ENCODE data around the gene THRB.

Gene THRB

DNA sequence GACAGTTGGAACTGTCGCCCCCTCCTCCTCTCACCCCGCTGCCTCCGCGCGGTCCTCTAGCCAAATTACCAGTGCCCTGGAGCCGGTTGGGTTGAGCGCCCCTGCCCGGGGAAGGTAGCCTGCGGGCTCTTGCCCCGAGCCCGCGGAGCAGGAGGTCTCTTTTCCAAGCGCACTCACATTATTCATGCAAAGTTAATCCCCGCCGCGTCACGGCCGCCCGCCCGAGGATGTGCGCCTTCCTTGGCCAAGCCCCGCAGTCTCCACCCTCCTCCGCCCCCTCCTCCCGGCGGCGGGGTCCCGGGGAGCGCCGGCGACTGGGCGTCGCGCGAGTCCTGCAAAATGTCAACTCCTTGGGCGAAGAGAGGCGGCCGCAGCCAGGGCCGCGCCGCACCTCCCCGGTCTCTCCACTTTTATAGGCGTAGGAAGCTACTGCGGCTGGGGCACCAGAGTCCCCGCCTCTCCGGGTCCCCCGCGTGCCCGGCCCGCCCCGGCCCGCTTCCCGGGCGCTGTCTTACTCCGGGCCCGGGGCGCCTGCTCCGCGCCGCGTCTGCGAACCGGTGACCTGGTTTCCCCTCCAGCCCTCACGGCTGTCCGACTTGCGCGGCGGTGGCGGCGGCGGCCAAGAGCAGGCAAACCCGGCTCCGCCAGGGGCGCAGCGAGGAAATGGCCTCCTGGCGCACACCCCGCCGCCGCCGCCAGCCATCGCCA is at the start of gene THRB:
Gene THRB (minus strand): TSS at position 233 of the 708 bp plus-strand sequence.
- peak; percentile 28 to 31 for DNase-seq

DNA sequence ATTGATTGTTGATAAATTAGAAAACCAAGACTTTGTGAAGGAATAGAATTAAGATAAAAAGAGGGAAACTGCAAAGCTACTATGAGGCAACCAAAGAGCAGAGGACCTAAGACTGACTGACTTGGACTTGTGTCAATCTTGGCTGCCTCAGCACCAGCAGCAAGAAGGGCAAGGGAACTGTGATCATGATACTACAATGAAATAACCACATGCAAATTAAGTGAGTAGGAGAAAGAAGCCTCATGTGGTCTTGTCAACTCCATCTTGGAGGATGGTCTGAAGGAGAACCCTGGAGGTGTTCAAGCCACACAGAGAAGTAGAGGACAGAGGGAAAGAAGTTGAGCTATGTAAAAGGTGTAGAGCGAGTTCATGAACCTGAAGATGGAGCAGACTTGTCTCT is 47.3 kb upstream of the THRB start:
- no peak for DNase-seq

DNA sequence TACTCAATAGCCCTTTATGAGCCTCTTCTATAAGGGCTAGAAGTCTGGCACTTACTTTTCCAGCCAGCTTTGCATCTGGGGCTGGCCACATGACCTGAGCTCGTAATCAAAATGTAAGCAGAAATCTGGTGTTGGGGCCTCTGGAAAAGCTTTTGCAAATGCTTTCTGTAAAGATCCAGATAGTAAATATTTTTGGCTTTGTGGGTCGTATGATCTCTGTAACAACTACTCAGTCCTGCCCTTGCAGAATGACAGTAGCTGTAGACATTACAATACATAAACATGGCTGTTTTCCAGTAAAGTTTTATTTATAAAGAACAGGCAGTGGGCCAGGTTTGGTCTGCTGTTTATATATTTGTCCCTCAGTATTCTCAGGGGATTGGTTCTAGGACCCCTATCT is 46.2 kb upstream of the THRB start:
- DNase-seq: no peak

DNA sequence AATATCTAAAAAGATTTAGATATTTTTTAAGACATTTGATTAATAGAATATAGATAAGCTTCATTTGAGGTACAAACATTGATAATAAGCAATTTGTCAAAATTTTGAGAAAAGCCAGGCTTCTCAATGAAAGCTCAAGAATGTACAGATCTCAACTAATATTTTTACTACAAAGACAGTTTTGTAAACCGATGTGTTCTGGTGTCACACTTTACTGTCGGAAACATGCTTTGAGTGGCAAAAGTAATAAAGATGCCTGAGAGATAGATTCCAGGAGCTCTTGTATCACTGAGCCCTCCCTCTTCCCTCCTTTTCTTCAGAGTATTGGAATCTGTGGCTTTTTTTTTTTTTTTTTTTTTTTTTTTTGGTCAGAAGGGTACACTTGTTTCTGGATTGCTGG is 45.0 kb upstream of the THRB start:
- DNase-seq: no peak

DNA sequence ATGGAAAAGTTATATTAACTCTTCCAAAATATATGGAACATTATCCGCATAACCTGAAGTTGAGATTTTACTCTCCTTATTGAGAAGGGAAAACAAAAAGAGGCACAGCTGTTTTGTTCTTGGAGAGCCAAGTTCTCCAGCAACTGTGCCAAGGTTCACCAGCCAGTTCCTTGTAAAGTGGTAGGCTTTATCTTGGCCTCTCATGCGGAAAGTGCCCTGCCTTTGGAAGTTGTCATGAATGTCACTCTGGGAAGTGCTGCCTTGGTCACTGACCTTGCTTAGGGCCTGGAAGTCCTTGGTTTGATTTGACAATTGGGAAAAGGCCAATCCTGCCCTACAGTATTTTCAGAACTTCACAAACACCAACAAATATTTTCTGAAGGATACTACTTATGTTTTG is 44.2 kb upstream of the THRB start:
- no peak for DNase-seq

DNA sequence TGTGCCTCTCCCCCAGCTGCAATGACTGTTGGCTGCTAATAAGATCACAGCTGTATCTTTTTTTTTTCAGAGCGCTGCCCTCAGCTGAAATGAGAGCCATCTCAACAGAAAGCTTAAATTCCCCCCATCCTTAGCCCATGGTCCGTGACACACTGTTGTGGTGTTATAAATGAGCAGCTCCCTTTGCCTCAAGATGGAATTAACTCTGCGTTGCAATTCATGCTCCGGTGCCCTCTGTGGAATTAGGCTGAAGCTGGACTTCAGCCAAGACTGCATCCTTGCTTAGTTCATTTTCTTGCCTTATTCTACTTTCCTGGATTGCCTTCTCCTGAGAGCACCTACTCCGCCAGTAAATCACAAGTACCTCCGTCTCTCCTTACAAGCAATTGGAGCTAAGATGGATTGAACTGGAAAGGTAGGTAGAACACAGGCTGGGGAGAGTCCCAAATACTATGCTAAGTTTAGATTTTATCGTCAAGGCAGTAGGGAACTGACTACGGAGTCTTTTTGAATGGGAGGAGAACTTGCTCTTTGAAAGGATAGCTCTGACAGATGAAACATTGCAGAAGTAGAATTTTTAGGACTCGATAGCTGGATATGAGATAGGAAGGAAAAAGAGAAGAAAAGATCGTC is 39.0 kb upstream of the THRB start:
- no peak for DNase-seq

DNA sequence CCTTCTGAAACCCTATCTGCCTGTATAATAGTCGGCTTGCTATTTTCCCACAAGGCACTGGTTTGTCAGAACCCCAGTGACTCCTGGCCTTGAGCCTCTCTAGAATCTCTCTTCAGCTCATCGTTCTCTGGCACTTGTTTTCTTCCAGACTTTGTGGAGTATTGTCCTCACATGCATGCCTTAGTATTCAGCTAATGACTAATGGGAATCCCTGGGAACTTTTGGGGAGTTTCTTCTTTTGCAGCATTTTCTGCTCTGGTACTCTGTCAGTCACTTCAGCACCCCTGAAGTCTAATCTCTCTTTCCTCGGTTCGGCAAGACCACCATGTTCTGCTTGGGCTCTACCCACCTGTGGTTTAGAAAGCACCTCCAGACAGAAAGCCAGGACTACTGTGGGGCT is 35.8 kb upstream of the THRB start:
- no peak for DNase-seq

DNA sequence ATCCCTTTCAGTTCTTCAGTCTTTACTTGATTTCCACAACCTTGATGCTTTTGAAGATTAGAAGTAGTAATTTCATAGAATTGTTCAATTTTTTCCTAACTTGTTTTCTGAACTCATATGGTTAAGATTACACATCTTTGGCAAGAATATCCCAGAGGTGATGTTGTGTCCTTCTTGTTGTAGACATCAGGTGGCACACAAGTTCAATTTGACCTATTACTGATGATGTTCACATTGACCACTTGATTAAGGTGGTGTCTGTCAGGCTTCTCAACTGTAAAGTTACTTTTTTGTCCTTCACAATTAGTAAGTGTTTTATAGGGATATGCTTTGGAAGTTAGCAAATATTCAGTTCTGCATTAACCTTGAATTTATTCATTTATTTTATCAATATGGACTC is 34.6 kb upstream of the THRB start:
- no peak for DNase-seq

DNA sequence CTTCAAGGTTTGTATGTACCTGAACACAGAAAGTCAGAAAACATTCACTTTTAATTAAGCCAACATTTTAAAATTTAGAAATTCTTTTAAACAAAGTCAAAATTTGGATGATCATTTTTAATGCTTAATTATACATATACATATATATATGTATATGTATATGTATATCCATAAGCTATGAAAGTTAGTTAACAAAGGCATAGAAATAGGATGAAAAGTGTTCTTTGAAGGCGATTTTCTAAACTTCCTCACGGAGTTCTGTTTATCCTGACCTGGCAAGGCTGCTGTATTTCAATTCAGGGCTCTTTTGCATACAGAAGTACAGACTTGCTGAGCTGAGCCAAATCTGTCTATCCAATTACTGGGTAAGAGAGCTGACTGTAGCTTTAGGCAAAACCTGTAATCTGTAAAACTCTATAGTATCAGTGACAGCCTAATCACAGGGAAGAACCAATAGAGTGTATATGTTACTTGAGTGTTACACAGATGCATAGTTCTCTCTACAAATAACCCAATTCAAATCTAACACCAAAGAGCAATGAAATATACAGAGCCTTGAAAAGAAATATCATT is 32.1 kb upstream of the THRB start:
- DNase-seq: no peak

DNA sequence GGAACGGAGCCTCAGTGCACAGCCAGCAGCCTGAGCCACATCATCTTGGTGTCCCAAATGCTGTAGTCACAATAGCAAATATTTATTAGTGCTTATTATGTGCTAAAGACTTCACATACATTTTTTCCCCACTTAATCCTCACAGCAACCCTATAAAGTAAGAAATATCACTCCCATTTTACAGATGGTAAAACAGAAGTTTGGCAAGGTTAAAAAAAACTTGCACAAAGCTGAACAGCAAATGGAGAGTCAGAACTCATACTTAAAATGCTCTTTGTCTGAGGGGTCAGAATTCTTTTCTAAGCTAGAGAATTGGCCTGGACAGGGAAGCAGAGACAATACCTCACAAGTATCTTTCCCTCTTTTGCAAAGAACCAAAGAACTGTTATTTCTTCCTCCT is 30.9 kb upstream of the THRB start:
- DNase-seq: no peak

DNA sequence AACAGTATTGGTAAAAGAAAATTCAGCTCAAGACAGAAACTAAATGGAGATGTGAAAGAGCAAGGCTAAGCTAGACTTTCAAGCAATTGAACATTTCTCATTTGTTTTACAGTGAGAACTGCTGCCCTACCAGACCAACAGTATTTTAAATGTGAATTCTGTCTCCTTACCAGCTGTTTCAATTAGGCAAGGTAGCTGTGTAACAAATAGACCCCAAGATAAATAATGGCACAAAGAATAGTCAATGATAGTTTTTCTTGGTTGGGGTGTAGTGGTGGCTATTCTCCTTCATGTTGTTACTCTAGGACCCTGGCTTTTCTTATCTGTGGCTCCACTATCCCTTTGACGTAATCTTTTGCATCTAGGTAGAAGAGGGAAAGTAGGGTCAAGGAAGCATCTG is 30.4 kb upstream of the THRB start:
- DNase-seq: no peak

DNA sequence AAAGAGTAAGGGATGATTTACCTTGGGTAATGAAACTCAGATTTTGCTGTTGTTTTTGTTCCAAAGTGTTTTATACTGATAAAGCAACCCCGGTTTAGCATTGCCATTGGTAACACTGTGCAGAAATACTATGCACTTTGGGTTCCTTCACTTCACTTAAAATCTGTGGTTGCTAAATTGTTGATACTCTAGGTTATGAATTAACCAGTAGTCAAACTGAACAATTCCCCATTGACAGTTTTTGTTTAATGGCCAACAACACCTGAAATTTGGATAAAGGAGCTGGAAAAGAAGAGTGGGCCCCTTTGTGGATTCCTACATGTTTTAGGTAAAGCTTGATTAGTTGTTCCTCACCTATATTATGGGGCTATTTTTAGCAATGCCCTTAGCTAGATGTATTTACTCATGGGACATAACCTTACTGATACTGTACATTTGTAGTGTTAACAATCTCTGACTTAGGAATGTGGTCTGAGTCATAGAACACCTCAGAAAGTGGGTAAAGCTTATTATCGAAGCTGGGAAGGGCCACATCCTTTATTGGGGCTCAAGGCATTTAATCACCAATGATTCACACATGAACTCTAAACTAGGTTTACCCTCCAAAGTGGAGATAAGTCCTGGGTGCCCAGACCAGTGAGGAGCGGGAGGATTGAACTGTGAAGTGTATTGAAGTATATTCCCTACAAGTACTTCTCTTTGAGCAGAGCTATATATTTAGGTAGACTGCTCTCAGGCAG is 29.5 kb upstream of the THRB start:
- DNase-seq: no peak

DNA sequence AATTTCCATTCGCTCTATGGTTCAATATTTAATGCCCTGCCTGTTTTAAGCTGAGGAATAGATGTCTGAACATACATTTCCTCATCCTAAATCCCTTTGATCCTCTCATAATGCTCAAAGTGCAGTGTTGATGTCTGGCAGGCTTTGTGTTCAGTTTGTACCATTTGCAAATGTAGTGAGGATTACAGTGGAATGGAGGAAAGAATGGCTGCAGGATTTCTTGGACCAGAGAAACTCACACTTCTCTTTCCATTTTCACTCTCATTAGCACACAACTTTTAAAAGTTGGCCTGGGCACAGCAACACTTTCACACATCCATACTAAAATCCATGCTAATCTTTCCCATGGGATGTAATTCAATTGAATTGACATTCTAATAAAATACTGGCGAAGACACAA is 28.6 kb upstream of the THRB start:
- no peak for DNase-seq

DNA sequence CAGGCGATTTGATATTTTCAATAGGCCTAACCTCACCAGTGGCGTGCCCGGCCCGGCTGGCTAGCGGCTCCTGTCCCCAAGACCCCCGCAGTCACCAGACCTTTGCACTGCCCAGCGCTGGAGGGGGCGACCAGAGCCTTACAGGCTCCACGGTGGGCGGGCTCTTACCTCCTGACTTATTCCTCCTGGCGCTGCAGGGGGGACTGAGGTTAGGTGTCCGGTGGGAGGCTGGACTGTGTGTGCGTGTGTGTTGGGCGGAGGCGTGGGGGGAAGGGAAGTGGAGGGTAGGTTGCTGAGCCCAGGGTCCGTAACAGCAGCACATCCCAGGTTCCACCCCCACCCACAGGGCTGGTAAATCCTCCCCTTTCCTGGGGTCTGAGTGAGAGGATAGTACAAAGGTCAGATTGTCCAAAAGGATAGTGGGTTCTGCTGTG is 27.5 kb upstream of the THRB start:
- DNase-seq: no peak

DNA sequence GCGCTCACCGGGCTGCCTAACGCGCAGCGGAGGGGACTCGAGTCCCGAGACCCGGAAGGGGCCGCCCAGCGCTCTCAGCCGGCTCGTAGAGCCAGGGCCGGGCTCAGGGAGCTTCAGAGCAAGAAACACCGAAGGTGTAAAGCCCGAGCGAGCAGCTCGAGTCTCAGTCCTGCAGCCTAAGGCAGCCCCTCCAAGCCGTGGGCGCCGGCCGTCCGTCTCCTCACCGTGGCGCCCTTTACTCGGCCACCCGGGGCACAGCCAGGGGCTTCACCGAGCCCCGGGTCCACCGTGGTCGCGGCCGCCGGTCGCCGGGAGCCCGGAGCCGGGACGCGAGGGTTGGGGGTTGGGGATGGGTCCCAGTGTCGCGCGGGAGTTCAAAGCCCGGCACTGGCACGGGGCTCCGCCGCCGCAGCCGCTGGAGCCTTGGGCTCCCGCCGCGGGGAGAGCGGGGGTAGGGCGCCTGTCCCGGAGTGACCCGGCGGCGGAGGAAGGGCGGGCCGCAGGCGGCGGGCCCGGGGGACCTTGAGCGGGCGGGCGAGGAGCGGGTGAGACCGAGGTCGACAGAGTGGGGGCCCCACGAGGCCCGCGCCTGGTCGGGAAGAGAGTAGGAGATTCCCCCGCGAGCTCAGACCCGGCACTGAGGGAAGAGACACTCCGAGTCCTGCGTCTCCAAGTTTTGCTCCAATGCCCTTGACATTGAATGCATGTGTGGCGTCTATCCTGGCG is 26.9 kb upstream of the THRB start:
- no peak for DNase-seq

DNA sequence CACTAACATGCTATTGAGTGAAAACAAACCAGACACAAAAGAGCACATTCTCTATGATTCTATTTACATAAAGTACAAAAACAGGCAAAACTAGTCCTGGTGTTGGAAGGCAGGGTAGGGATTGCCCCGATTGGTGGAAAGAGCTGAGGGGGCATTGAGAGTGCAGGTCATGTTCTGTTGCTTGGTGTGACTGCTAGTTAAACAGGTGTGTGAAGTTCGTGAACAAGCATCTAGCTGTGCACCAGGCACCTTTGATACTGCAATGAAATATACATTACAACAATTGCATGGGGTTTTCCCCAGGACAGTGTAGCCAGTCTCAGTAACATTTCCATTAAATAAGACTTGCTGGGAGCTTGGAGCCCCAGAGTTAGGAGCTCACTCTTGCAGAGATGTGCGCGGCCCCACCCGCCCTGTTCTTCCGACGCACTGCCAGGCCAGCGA is 26.3 kb upstream of the THRB start:
- DNase-seq: no peak

DNA sequence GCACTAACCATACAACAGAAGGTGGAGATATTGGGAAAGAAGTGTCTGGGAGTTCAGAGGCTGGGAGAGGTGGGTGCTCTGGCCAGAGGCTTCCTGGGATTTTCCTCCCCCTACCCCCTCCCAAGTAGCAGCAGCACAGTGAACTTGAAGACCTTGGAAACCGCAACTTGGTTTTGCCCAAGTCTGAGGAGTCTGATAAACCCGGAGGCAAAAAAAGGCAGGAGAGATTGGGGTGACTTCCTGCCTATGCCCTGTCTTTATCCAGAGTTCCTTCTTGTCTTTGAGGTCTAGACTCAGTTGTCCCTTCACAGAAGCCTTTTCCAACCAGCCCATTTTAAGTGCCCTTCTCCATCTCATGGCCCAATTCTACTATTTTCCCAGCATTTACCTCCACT is 25.4 kb upstream of the THRB start:
- DNase-seq: no peak

DNA sequence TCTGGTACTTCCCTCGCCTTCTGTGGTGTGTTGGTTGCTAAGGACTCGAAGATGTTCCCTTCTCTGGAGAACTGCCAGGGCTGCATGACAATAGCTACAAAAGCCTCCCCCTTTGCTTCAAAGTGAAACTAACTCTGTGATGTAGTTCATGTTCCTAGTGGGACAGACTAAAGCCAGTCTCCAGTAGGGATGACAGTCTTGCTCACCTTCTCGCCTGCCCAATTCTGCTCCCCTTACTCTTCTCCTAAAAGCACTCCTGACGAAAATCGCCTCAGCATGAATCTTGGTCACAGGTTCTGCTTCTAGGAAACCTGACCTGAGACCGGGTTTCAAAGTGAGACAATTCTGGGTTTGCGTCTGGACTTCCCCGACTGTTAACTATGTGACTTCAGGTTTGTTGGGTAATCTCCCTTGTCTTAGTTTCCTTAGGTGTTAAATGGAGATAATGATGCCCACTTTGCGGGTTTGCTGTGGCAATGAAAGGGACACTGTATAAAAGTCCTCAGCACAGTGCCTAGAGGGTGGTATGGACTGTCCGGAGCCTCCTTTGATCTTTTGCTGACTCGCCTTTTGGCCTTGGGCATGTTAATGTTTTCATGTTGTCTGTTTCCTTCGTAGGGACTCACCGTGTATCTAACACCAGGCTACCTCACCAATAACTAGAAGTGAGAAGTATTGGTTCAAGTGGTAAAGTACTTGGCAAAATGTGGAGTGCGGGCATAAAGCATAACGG is 24.9 kb upstream of the THRB start:
- no peak for DNase-seq

DNA sequence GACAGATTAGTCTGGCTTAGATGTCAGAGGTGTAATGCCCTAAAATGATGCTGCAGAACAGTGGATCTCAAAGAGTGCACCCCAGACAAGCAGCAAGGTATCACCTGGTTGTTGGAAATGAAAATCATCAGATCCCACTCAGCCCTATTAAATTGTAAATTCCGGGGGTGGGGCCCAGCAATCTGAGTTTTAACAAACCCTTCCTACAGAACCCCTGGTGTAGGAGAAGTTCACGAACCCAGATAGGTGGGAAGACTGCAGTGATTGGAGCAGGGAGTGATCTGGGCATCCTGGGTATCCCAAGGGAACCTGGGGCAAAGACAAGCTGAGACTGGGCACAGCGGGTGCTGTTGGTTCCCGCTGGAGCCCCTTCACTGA is 24.3 kb upstream of the THRB start:
- no peak for DNase-seq

DNA sequence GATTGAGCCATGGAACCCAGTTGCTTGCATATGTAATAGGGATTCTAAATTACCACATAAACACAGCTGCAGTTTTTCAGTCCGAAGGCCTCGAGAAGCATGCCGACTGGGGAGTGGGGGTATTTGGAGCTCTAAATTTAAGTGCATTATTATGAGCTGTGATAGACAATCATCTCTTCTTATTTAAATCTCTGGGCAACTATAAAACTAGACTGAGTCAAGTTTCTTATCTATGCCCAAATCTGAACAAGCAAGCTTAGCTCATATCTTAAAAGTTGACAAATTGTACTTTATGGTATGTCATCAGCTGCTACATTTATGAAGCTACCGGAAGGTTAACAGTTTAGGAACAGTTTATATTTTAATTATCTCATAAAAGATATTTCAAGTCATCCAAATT is 19.5 kb upstream of the THRB start:
- no peak for DNase-seq

DNA sequence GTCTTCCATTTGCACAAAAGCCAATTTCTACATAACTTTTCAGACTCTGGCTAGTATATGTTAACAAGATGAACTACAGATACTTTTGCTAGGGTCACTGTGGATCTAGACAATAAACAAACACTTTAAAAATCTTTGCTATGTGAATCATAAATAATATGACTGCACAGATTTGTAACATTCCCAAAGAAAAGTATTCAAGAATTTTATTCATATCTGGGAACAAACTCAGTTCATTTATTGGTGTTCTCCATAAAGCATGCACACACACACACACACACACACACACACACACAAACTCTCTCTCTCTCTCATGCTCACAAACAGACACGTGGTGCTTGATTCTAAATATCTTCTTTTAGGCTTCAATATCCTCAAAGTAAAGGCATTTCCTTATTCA is 18.8 kb upstream of the THRB start:
- no peak for DNase-seq

DNA sequence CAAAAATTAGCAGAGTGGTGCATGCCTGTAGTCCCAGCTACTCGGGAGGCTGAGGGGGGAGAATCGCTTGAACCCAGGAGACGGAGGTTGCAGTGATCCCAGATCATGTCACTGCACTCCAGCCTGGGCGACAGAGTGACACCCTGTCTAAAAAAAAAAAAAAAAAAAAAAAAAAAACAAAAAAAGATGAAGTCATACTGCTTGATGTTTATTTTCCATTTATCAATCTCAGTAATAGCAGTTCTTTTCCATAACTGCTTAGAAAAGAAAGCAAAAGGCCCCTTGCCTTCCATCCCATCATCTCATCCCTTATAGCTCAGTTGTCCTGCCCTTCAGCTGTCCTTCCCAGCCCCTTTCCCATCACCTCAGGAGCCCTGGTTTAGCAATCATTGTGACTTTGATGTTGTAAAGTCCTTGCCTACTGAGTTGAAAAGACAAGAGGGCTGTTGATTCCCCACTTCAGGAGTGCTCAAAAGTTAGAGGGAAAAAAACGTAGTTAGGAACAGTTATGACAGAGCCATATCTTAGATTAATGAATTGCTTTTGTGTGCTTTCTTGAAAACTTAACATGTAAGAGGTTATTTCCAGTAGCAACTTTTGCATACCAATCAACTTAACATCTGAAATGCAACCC is 18.0 kb upstream of the THRB start:
- DNase-seq: no peak

Data from activated T-cell treated with anti-CD3 and anti-CD28 coated beads, Interleukin-2, amount 50 U/mL, for 48 hours (primary cell).